HepG2 (cell line): Measurements from ENCODE around the gene EBF4.

Experiments
- ATRX ChIP-seq: sonication (generic); formaldehyde crosslinking; IDR thresholded peaks from 2 replicates; pipeline ENCODE4 v1.4.0; 2020; ENCODE audit warnings: missing genetic modification reagents, borderline replicate concordance
- BCLAF1 ChIP-seq: fragments of 450-650 bp; IDR thresholded peaks from 2 replicates; pipeline ENCODE4 v1.6.1; 2017; ENCODE audit warnings: mild to moderate bottlenecking
- CHD2 ChIP-seq: IDR thresholded peaks from 2 replicates; pipeline ENCODE4 v1.6.1; 2011; ENCODE audit warnings: low read depth, low read length, improper control_type of control experiment
- CHD4 ChIP-seq: fragments of 200-600 bp; sonication (generic); IDR thresholded peaks from 2 replicates; pipeline ENCODE4 v1.7.0; 2017; ENCODE audit warnings: mild to moderate bottlenecking, low read length, borderline replicate concordance
- RFX1 ChIP-seq: fragments of 450-650 bp; IDR thresholded peaks from 2 replicates; pipeline ENCODE4 v1.6.1; 2017
- ZSCAN22 ChIP-seq: sonication (generic); formaldehyde crosslinking; IDR thresholded peaks from 2 replicates; pipeline ENCODE4 v1.4.0; 2020; ENCODE audit warnings: mild to moderate bottlenecking, missing genetic modification reagents

GRCh38 chr20:2809690-2810089 lies 117.1 kb downstream of the EBF4 start:
- TF ChIP-seq ATRX (CRISPR knock-in tag) (no peak), BCLAF1 (no peak), CHD4 (no peak), CHD2 (no peak), ZSCAN22 (CRISPR knock-in tag) (no peak), RFX1 (no peak)
